ENCODE measurements around the gene KCNQ2. TPM values are rescaled to one million over a fixed set of nuclear protein-coding genes. Genes with fewer than 3 reads are reported as not detected.

Gene KCNQ2
- total RNA-seq, 4 donors from 2014 or later, result not detected

GRCh38 chr20:63374504-63374903 lies 98.0 kb downstream of the KCNQ2 start:
- TF ChIP-seq, protein P1, sequence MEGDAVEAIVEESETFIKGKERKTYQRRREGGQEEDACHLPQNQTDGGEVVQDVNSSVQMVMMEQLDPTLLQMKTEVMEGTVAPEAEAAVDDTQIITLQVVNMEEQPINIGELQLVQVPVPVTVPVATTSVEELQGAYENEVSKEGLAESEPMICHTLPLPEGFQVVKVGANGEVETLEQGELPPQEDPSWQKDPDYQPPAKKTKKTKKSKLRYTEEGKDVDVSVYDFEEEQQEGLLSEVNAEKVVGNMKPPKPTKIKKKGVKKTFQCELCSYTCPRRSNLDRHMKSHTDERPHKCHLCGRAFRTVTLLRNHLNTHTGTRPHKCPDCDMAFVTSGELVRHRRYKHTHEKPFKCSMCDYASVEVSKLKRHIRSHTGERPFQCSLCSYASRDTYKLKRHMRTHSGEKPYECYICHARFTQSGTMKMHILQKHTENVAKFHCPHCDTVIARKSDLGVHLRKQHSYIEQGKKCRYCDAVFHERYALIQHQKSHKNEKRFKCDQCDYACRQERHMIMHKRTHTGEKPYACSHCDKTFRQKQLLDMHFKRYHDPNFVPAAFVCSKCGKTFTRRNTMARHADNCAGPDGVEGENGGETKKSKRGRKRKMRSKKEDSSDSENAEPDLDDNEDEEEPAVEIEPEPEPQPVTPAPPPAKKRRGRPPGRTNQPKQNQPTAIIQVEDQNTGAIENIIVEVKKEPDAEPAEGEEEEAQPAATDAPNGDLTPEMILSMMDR (IDR thresholded peaks at IDR 0.05; ENCODE audit: low read depth), result no peak

GRCh38 chr20:63373996-63374395 lies 98.5 kb downstream of the KCNQ2 start:
- TF ChIP-seq, protein P1 (IDR thresholded peaks at IDR 0.05; ENCODE audit: low read depth), result no peak

DNA sequence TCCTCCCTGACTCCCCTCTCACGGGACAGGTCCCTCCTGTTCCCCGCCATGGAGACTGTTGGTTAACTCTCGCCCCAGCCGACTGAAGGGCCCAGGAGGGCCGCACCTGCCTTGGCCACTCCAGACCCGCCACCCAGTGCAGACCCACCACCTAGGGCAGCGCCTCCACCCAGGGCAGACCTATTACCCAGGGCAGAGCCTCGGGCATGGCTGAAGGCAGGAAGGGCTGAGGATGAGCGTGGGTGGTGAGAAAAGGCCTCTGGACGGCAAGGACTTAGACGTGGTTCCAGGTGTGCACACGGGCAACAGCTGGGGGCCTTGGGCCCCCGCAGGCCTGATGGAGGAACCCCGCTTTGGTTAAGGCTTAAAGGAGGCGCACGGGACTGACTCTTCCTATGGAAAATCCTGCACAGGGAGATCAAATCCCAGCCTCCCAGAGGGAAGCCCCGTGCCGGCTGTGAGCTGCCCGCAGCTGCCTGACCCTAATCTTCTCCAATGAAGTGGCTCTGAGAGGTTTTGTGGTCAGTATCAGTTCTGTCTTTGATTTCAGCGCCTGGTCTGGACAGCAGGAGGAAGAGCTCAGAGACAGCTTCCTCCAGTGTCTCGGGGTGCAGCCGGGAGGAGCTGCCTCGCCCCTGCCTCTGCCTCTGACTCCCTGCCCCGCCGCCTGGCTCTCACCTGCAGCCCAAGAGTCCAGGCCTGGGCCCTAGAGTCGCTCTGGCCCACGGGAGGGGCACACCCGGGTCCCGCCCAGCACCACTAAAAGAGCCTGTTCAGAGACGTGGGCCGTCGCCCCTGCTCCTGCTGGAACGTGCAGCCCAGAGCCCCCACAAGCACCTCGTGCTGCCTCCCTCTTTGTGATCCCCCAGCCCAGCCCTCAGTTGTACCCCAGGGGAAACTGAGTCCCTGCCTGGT lies 99.2 kb downstream of the KCNQ2 start:
- TF ChIP-seq, protein P1 (IDR thresholded peaks at IDR 0.05; ENCODE audit: low read depth), result no peak

- TF ChIP-seq, protein P1 (IDR thresholded peaks at IDR 0.05; ENCODE audit: low read depth), result no peak
Observed at GRCh38 chr20:63371291-63371865, 101.1 kb downstream of the KCNQ2 start.

DNA sequence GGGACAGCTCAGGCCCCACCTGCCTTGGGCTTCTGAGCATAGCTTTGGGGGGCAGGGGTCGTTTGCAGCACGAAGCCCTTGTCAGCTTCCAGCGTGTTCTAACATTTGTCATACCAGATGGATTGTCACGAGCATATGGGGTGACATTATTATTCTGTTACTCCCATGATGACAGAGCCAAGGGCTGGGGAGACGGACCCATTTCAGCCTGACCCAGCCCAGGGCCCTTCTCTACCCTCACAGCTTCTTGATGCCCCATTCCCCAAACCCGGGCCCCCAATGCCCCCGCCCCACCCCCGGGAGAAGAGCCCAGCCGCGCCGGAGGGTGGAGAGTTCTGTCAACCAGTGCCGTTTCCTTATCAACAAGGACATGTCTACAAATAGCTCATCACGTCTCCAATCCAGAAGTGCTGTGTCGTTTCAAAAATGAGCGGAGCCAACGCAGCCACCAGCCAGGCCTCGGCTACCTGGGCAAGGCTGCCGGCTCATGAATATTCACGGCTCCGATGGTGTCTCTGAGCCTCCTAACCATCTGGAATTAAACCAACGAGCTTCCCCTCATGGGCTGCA lies 101.8 kb downstream of the KCNQ2 start:
- TF ChIP-seq, protein P1 (IDR thresholded peaks at IDR 0.05; ENCODE audit: low read depth), result no peak

- TF ChIP-seq, protein P1 (IDR thresholded peaks at IDR 0.05; ENCODE audit: low read depth), result no peak
Observed at GRCh38 chr20:63369724-63370617, 102.5 kb downstream of the KCNQ2 start.

Measured in subcutaneous adipose tissue (tissue), 4 donors.